SU-DHL-6 (cell line): Measurements from ENCODE around the gene DACT1.

ENCODE experiments used
- H2AFZ ChIP-seq: fragments of 200-600 bp; sonication (generic); 2 replicates; pipeline ENCODE4 v1.6.1; 2014; ENCODE audit warnings: low read depth, mild to moderate bottlenecking, moderate library complexity, mixed read lengths, antibody characterized with exemption, low read length; ENCODE audit not compliant: severe bottlenecking
- H3F3A ChIP-seq: fragments of 200-600 bp; shearing (Covaris generic); 2 replicates; pipeline ENCODE4 v1.6.0; 2016; ENCODE audit warnings: antibody characterized with exemption, mild to moderate bottlenecking; ENCODE audit not compliant: insufficient read depth
- H3K27ac ChIP-seq: fragments of 200-600 bp; sonication (generic); 2 replicates; pipeline ENCODE4 v1.5.1; 2016; ENCODE audit warnings: low read depth, mild to moderate bottlenecking, low read length, moderate library complexity, mixed read lengths
- H3K27me3 ChIP-seq: fragments of 200-600 bp; sonication (generic), shearing (Covaris generic); 2 replicates; pipeline ENCODE4 v1.6.0; 2014; ENCODE audit warnings: mild to moderate bottlenecking, low read length
- H3K36me3 ChIP-seq: fragments of 200-600 bp; sonication (generic); 2 replicates; pipeline ENCODE4 v1.6.1; 2014; ENCODE audit warnings: mild to moderate bottlenecking, low read length, mixed read lengths
- H3K4me2 ChIP-seq: fragments of 300-600, 200-600 bp; shearing (Covaris generic), sonication (generic); 2 replicates; pipeline ENCODE4 v1.6.0; 2014; ENCODE audit warnings: low read length, low read depth, mild to moderate bottlenecking; ENCODE audit not compliant: poor library complexity, severe bottlenecking
- H3K4me3 ChIP-seq: fragments of 200-600 bp; sonication (generic); 2 replicates; pipeline ENCODE4 v1.5.1; 2014; ENCODE audit warnings: antibody characterized with exemption, low read length, mild to moderate bottlenecking, mixed read lengths; ENCODE audit not compliant: insufficient read depth, poor library complexity, severe bottlenecking
- H3K79me2 ChIP-seq: fragments of 200-600 bp; sonication (generic); 2 replicates; pipeline ENCODE4 v1.6.1; 2014; ENCODE audit warnings: mild to moderate bottlenecking, low read length, moderate library complexity; ENCODE audit not compliant: insufficient read depth
- H3K9ac ChIP-seq: fragments of 200-600 bp; sonication (generic); 2 replicates; pipeline ENCODE4 v1.7.0; 2014; ENCODE audit warnings: mild to moderate bottlenecking, low read length
- H3K9me2 ChIP-seq: fragments of 200-600 bp; sonication (generic); replicated peaks from 2 replicates; pipeline ENCODE4 v1.6.1; 2014; ENCODE audit warnings: low read length; ENCODE audit not compliant: insufficient read depth
- H3K9me3 ChIP-seq: fragments of 200-600 bp; sonication (generic); 2 replicates; pipeline ENCODE4 v1.6.1; 2014; ENCODE audit warnings: low read length, mixed read lengths; ENCODE audit not compliant: insufficient read depth
- H4K20me1 ChIP-seq: fragments of 200-600 bp; sonication (generic); 2 replicates; pipeline ENCODE4 v1.6.1; 2014; ENCODE audit warnings: low read depth, mild to moderate bottlenecking, antibody characterized with exemption, low read length, moderate library complexity, mixed read lengths
- EZH2phosphoT487 ChIP-seq: fragments of 200-600 bp; sonication (generic), shearing (Covaris generic); conservative IDR thresholded peaks from 2 replicates; pipeline ENCODE4 v1.6.1; 2018; ENCODE audit warnings: mild to moderate bottlenecking, antibody characterized with exemption, low read length, moderate library complexity, mixed read lengths
- TF ChIP-seq, protein P1 (sequence below): fragments of 200-600 bp; sonication (generic); IDR thresholded peaks from one replicate; pipeline ENCODE4 v1.5.1; 2017; ENCODE audit warnings: antibody characterized with exemption, mild to moderate bottlenecking, low read length, moderate library complexity; ENCODE audit not compliant: insufficient read depth, poor library complexity, severe bottlenecking

The DACT1 gene

DNA sequence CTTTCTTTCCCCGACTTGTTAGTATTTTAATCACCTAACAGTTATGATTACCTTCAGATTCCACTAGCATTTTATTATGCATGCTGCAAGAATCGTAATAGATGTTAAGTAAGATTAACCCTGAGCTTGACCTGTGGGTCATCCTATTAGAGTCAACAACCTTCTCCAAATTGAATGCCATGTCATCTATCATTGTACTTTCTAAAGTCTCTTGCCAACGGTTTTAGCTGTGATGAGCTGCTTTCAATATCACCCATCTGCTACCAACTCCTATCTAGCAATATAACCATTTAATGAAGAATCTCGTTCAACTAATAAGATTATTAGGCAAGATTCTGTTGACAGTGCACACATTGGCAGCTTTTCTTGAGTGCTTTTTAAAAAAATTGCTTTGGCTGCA is 33.7 kb downstream of the DACT1 start:
- TF ChIP-seq, protein P1, sequence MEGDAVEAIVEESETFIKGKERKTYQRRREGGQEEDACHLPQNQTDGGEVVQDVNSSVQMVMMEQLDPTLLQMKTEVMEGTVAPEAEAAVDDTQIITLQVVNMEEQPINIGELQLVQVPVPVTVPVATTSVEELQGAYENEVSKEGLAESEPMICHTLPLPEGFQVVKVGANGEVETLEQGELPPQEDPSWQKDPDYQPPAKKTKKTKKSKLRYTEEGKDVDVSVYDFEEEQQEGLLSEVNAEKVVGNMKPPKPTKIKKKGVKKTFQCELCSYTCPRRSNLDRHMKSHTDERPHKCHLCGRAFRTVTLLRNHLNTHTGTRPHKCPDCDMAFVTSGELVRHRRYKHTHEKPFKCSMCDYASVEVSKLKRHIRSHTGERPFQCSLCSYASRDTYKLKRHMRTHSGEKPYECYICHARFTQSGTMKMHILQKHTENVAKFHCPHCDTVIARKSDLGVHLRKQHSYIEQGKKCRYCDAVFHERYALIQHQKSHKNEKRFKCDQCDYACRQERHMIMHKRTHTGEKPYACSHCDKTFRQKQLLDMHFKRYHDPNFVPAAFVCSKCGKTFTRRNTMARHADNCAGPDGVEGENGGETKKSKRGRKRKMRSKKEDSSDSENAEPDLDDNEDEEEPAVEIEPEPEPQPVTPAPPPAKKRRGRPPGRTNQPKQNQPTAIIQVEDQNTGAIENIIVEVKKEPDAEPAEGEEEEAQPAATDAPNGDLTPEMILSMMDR: no peak
- TF ChIP-seq EZH2phosphoT487: no peak
- Histone ChIP-seq H3K4me2 (no peak overlapping the region), H3K4me3 (no peak overlapping the region), H3K27me3 (no peaks in the 10 kb centered on the region), H3K9me3 (no peaks in the 10 kb centered on the region), H3K9ac (no peak overlapping the region), H3K9me2 (no peaks in the 10 kb centered on the region), H3K36me3 (no peaks in the 10 kb centered on the region), H3K27ac (no peak overlapping the region), H3K79me2 (no peaks in the 10 kb centered on the region), H4K20me1 (no peaks in the 10 kb centered on the region), H3F3A (no peaks in the 10 kb centered on the region), H2AFZ (no peak overlapping the region)

DNA sequence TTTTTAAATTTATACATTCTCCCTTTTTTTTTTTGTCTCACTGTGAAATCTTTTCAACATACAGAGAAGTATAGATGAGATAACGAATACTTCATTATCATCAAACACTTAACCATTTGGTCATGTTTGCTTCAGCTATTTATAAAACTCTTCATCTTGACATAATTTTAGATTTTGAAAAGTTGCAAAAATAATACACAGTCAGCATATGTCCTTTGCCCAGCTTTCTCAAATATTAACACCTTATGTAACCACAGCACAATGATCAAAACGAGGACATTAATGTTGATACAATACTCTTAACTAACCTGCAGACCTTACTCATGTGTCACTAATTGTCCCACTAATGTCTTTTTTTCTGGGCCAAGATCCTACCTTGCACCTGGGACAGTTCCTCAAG is 36.0 kb downstream of the DACT1 start:
- H3K4me2 ChIP-seq: no peak overlapping the region
- H3F3A ChIP-seq: no peaks in the 10 kb centered on the region
- H3K9me2 ChIP-seq: no peaks in the 10 kb centered on the region
- H3K27ac ChIP-seq: no peak overlapping the region
- no peak for TF ChIP-seq EZH2phosphoT487
- TF ChIP-seq, protein P1: no peak
- no peaks in the 10 kb centered on the region for H3K27me3 ChIP-seq
- H3K4me3 ChIP-seq: no peak overlapping the region
- no peak overlapping the region for H3K9ac ChIP-seq
- no peaks in the 10 kb centered on the region for H3K36me3 ChIP-seq
- no peaks in the 10 kb centered on the region for H3K79me2 ChIP-seq
- H2AFZ ChIP-seq: no peak overlapping the region
- no peaks in the 10 kb centered on the region for H3K9me3 ChIP-seq
- H4K20me1 ChIP-seq: no peaks in the 10 kb centered on the region

DNA sequence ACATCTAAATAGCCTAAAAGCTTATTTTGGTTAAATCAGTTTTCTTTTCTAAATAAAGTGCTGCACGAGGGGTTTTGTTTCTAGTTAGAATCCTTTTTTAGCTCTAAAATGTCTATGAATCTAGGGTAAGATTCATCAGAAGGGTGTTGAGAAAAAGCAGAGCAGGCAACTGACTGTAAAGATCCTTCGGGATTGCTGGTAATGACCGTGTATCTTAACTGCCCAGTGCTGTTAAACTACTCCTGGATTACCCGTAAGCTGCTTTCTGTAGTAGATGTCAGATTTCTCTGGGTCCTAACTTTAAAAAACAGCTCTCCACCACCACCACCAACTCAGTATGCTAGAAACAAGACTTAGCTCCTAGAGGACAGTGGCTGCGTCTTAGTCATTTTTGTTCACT is 39.2 kb downstream of the DACT1 start:
- no peaks in the 10 kb centered on the region for H3K36me3 ChIP-seq
- no peaks in the 10 kb centered on the region for H3F3A ChIP-seq
- H3K27me3 ChIP-seq: no peaks in the 10 kb centered on the region
- no peaks in the 10 kb centered on the region for H3K9me2 ChIP-seq
- no peaks in the 10 kb centered on the region for H3K79me2 ChIP-seq
- no peak overlapping the region for H3K4me3 ChIP-seq
- H3K27ac ChIP-seq: no peak overlapping the region
- H2AFZ ChIP-seq: no peak overlapping the region
- H4K20me1 ChIP-seq: no peaks in the 10 kb centered on the region
- TF ChIP-seq, protein P1: no peak
- TF ChIP-seq EZH2phosphoT487: no peak
- H3K4me2 ChIP-seq: no peak overlapping the region
- H3K9me3 ChIP-seq: no peaks in the 10 kb centered on the region
- H3K9ac ChIP-seq: no peak overlapping the region
